PC-3 (cell line): ENCODE results near the gene HES2.

Experiments used
- EZH2 ChIP-seq: fragments of 300-600 bp; sonication (generic); IDR thresholded peaks from one replicate; pipeline ENCODE4 v1.6.1; 2017; ENCODE audit warnings: antibody characterized with exemption, mild to moderate bottlenecking, low read length; ENCODE audit not compliant: unreplicated experiment
- EZH2phosphoT487 ChIP-seq: fragments of 300-600 bp; sonication (generic); IDR thresholded peaks from 2 replicates; pipeline ENCODE4 v1.6.1; 2018; ENCODE audit warnings: mild to moderate bottlenecking, antibody characterized with exemption, low read length, borderline replicate concordance
- TF ChIP-seq, protein P1 (sequence below): fragments of 300-600 bp; sonication (generic); conservative IDR thresholded peaks from 2 replicates; pipeline ENCODE4 v1.5.1; 2017; ENCODE audit warnings: antibody characterized with exemption, low read depth, mild to moderate bottlenecking, low read length

DNA sequence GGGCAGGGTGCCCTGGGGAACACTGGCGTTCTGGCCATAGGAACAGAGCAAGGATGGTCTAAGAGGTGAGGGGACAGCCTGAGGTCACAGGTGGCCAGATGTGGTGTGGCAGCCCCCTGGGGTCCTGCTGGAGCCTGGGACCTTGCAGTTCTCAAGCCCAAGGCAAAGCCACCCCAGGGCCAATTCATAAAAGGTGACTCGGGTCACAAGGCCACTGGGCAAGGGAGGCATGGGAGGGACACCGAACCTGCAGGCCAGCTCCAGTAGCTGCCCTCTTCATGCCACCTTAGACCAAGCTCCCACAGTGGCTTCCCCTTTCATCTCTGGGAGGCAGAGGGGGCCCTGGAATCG is 26.9 kb upstream of the HES2 start:
- TF ChIP-seq, protein P1, sequence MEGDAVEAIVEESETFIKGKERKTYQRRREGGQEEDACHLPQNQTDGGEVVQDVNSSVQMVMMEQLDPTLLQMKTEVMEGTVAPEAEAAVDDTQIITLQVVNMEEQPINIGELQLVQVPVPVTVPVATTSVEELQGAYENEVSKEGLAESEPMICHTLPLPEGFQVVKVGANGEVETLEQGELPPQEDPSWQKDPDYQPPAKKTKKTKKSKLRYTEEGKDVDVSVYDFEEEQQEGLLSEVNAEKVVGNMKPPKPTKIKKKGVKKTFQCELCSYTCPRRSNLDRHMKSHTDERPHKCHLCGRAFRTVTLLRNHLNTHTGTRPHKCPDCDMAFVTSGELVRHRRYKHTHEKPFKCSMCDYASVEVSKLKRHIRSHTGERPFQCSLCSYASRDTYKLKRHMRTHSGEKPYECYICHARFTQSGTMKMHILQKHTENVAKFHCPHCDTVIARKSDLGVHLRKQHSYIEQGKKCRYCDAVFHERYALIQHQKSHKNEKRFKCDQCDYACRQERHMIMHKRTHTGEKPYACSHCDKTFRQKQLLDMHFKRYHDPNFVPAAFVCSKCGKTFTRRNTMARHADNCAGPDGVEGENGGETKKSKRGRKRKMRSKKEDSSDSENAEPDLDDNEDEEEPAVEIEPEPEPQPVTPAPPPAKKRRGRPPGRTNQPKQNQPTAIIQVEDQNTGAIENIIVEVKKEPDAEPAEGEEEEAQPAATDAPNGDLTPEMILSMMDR, result no peak
- TF ChIP-seq EZH2phosphoT487 (no peak), EZH2 (no peak)
